Osteoblast (primary cell): ENCODE results near the gene DCP1A. TPM values are rescaled to one million over a fixed set of nuclear protein-coding genes. Genes with fewer than 3 reads are reported as not detected.
A peak's percentile ranks its signal among the peaks of the same experiment; 100 is the strongest.
"Not testable (repeated sequence)": the region's sequence is repeated elsewhere in the genome, so short reads cannot be mapped to it uniquely, and the experiment has no call there.

Source experiments
- DNase-seq: peaks from one replicate; pipeline ENCODE4 v3.0.0; 2011; ENCODE audit warnings: low spot score, mixed read lengths; ENCODE audit not compliant: insufficient read length; ENCODE audit errors: missing footprints
- H2AFZ ChIP-seq: 2 replicates; pipeline ENCODE4 v1.6.0; 2011; ENCODE audit warnings: mild to moderate bottlenecking, low read length
- H3K27ac ChIP-seq: 2 replicates; pipeline ENCODE4 v1.5.1; 2011; ENCODE audit warnings: mild to moderate bottlenecking, low read depth, low read length, moderate library complexity
- H3K27me3 ChIP-seq: 2 replicates; pipeline ENCODE4 v1.6.0; 2012; ENCODE audit warnings: mild to moderate bottlenecking, control low read depth, inconsistent platforms, low read length, moderate library complexity; ENCODE audit not compliant: insufficient read depth
- H3K36me3 ChIP-seq: 2 replicates; pipeline ENCODE4 v1.5.1; 2011; ENCODE audit warnings: mild to moderate bottlenecking, low read length, control low read depth, moderate library complexity; ENCODE audit not compliant: insufficient read depth
- H3K4me1 ChIP-seq: 2 replicates; pipeline ENCODE4 v1.5.1; 2011; ENCODE audit warnings: mild to moderate bottlenecking, low read length, control low read depth, moderate library complexity; ENCODE audit not compliant: insufficient read depth
- H3K4me2 ChIP-seq: 2 replicates; pipeline ENCODE4 v1.6.0; 2011; ENCODE audit warnings: mild to moderate bottlenecking, low read length; ENCODE audit not compliant: insufficient read depth
- H3K4me3 ChIP-seq: fragments of 200-600 bp; sonication (generic); 3 replicates; pipeline ENCODE4 v1.5.1; 2012; ENCODE audit warnings: mild to moderate bottlenecking, low read length, inconsistent platforms; ENCODE audit not compliant: insufficient read depth
- H3K79me2 ChIP-seq: 2 replicates; pipeline ENCODE4 v1.6.0; 2012; ENCODE audit warnings: mild to moderate bottlenecking, low read length, control low read depth, inconsistent platforms; ENCODE audit not compliant: insufficient read depth
- H3K9me3 ChIP-seq: 2 replicates; pipeline ENCODE4 v1.5.1; 2011; ENCODE audit warnings: low read depth, low read length, control low read depth
- H4K20me1 ChIP-seq: 2 replicates; pipeline ENCODE4 v1.6.0; 2012; ENCODE audit warnings: mild to moderate bottlenecking, low read length, control low read depth; ENCODE audit not compliant: insufficient read depth
- total RNA-seq: library from RNA; depleted of rRNA; stranded (reverse); fragments of >200 nt; gene quantifications from 2 replicates; pipeline ENCODE4 v1.2.3, GENCODE V29; 2012
- TF ChIP-seq, protein P1 (sequence below): IDR thresholded peaks from 2 replicates; pipeline ENCODE4 v1.5.1; 2011; ENCODE audit warnings: mild to moderate bottlenecking, low read depth, low read length, moderate library complexity; ENCODE audit errors: extremely low read depth

Gene DCP1A
- total RNA-seq, 1 donor = 16.6 TPM

DNA sequence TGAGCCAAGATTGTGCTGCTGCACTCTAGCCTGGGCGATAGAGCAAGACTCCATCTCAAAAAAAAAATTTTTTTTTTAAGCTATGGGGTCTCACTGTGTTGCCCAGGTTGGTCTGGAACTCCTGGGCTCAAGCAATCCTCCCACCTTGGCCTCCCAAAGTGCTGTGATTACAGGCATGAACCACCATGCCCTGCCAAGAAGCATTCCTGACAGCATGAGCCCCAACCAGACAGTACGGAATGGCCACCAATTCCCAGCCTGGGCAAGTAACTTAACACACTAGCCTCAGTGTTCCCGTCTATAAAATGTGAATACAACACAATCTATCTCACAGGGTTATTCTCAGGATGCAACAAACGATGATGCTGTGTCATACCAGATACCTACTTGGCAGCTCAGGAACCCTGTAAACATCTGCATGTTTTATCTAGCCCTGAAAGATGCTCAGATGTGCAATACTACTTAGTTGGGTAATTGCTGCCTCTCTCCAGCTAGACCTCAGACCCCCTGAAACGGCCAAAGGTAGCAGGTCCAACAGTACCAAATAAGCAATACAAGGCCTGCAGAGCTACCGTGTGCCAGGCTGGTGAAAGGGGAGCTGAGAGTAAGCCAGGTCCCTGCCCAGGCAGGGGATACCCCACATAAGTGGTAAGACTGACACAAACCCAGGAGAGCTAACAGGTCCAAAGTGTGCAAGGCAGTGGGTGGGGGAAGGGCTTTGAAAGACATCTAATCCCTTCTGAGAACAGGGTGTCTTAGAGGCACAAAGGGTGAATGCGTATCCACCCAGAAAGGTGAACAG lies 93.4 kb downstream of the DCP1A start:
- H3K27ac ChIP-seq = peak overlapping the region; percentile 60
- no peak overlapping the region for H2AFZ ChIP-seq
- H3K4me2 ChIP-seq = peak overlapping the region; percentile 89
- no peak for DNase-seq
- H3K9me3 ChIP-seq = no peaks in the 10 kb centered on the region
- TF ChIP-seq, protein P1, sequence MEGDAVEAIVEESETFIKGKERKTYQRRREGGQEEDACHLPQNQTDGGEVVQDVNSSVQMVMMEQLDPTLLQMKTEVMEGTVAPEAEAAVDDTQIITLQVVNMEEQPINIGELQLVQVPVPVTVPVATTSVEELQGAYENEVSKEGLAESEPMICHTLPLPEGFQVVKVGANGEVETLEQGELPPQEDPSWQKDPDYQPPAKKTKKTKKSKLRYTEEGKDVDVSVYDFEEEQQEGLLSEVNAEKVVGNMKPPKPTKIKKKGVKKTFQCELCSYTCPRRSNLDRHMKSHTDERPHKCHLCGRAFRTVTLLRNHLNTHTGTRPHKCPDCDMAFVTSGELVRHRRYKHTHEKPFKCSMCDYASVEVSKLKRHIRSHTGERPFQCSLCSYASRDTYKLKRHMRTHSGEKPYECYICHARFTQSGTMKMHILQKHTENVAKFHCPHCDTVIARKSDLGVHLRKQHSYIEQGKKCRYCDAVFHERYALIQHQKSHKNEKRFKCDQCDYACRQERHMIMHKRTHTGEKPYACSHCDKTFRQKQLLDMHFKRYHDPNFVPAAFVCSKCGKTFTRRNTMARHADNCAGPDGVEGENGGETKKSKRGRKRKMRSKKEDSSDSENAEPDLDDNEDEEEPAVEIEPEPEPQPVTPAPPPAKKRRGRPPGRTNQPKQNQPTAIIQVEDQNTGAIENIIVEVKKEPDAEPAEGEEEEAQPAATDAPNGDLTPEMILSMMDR = no peak
- H3K79me2 ChIP-seq = peaks cover 68% of the 10 kb centered on the region
- peaks cover 29% of the 10 kb centered on the region for H3K4me1 ChIP-seq
- peaks cover 57% of the 10 kb centered on the region for H4K20me1 ChIP-seq
- no peaks in the 10 kb centered on the region for H3K27me3 ChIP-seq
- no peaks in the 10 kb centered on the region for H3K36me3 ChIP-seq
- peak overlapping the region; percentile 97 for H3K4me3 ChIP-seq

DNA sequence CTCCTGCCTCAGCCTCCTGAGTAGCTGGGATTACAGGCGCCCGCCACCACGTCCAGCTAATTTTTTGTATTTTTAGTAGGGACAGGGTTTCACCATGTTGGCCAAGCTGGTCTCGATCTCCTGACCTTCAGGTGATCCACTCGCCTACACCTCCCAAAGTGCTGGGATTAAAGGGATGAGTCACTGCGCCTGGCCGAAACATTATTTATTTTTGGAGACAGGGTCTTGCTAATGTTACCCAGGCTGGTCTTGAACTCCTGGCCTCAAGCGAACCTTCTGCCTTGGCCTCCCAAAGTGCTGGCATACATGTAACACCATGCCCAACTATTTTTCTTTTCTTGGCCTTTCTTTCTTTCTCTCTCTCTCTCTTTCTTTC lies 94.4 kb downstream of the DCP1A start:
- not testable (repeated sequence) for H3K4me3 ChIP-seq, H3K36me3 ChIP-seq, H2AFZ ChIP-seq, DNase-seq, H3K27ac ChIP-seq, H3K27me3 ChIP-seq, H3K9me3 ChIP-seq
- H3K4me2 ChIP-seq = peak overlapping the region; percentile 89
- H3K79me2 ChIP-seq = peaks cover 77% of the 10 kb centered on the region
- peaks cover 66% of the 10 kb centered on the region for H4K20me1 ChIP-seq
- peaks cover 29% of the 10 kb centered on the region for H3K4me1 ChIP-seq

DNA sequence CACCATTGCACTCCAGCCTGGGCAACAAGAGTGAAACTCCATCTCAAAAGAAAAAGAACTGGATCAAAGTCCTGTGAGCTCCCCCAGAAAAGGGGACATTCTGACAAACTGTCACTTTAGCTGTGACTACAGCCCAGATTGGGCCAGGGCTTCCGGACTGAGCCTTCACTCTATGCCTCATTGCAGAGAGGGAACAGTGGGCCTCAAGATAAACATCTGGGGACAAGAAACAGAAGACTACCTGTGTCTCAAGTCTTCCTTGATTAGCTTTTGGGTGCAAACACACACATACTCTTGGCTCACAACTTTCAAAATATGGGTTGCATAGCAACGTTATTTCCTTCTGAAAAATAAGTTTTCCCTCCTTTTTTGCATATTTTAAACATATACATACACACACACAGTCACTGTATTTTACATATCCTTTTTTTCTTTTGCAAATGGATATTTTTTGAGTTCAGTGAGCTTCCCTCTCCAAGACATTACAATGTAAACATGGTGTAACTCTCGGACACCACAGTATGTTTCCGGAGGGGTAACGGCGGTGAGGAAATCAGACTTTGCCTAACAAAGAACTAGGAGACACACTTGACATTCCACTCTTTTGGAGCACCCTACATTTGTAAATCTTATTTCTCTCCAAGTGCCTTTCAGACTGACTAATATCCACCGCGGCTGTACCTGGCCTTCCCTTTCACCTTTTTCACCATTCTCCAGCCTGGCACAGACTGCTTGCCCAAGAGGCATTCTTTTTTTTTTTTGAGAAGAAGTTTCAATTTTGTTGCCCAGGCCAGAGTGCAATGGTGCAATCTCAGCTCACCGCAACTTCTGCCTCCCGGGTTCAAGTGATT lies 95.0 kb downstream of the DCP1A start:
- Histone ChIP-seq H3K27me3 (no peaks in the 10 kb centered on the region), H2AFZ (no peak overlapping the region), H3K79me2 (peaks cover 83% of the 10 kb centered on the region), H3K4me2 (peak overlapping the region; percentile 89), H3K27ac (no peak overlapping the region), H3K4me1 (peaks cover 29% of the 10 kb centered on the region), H4K20me1 (peaks cover 70% of the 10 kb centered on the region), H3K4me3 (peak overlapping the region; percentile 4), H3K36me3 (no peaks in the 10 kb centered on the region), H3K9me3 (no peaks in the 10 kb centered on the region)
- TF ChIP-seq, protein P1 = no peak
- no peak for DNase-seq

DNA sequence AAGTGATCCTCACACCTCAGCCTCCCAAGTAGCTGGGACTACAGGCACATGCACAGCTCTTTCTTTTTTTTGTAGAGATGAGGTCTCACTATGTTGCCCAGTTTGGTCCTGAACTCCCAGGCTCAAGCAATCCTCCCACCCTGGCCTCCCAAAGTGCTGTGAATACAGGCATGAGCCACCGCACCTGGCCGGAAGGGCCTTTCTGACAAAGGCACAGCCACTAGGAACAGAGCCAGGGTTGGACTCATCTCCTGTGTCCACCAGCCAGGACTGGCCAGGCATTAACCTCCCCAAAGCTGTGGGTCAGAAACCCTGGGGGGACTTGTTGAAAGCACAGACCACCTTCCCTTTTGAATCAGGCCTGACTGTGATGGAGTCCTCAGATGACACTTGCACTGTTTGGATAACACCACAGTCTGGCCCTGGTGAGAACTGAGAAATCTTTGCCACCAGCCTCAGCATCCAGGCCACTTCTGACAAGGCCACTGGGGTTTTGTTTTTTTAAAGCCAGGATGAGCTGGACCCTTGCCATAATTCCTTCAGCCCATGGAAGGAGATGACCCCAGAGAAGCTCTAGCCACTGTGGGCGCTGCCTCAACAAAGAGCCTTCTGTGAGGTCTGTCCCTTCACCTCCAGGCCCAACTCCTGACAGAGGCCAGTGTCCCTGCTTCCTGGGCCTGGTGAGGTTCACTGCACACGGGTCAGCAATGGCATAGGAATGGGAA lies 96.3 kb downstream of the DCP1A start:
- Histone ChIP-seq H2AFZ (no peak overlapping the region), H3K36me3 (no peaks in the 10 kb centered on the region), H3K27me3 (no peaks in the 10 kb centered on the region), H3K4me1 (peaks cover 29% of the 10 kb centered on the region), H3K79me2 (peaks cover 96% of the 10 kb centered on the region), H3K9me3 (no peaks in the 10 kb centered on the region), H3K4me3 (no peak overlapping the region), H3K4me2 (peak overlapping the region; percentile 23), H4K20me1 (peaks cover 78% of the 10 kb centered on the region), H3K27ac (peak overlapping the region; percentile 32)
- TF ChIP-seq, protein P1 = no peak
- no peak for DNase-seq
